Epidermal melanocyte (primary cell): Measurements from ENCODE around the gene PLAGL1.
A peak's percentile ranks its signal among the peaks of the same experiment; 100 is the strongest.
"Not testable (repeated sequence)": the region's sequence is repeated elsewhere in the genome, so short reads cannot be mapped to it uniquely, and the experiment has no call there.

ENCODE experiments used
- DNase-seq: peaks from one replicate; pipeline ENCODE4 v3.0.0; 2011; ENCODE audit warnings: low spot score; ENCODE audit not compliant: insufficient read length

PLAGL1 gene, protein sequence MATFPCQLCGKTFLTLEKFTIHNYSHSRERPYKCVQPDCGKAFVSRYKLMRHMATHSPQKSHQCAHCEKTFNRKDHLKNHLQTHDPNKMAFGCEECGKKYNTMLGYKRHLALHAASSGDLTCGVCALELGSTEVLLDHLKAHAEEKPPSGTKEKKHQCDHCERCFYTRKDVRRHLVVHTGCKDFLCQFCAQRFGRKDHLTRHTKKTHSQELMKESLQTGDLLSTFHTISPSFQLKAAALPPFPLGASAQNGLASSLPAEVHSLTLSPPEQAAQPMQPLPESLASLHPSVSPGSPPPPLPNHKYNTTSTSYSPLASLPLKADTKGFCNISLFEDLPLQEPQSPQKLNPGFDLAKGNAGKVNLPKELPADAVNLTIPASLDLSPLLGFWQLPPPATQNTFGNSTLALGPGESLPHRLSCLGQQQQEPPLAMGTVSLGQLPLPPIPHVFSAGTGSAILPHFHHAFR

DNA sequence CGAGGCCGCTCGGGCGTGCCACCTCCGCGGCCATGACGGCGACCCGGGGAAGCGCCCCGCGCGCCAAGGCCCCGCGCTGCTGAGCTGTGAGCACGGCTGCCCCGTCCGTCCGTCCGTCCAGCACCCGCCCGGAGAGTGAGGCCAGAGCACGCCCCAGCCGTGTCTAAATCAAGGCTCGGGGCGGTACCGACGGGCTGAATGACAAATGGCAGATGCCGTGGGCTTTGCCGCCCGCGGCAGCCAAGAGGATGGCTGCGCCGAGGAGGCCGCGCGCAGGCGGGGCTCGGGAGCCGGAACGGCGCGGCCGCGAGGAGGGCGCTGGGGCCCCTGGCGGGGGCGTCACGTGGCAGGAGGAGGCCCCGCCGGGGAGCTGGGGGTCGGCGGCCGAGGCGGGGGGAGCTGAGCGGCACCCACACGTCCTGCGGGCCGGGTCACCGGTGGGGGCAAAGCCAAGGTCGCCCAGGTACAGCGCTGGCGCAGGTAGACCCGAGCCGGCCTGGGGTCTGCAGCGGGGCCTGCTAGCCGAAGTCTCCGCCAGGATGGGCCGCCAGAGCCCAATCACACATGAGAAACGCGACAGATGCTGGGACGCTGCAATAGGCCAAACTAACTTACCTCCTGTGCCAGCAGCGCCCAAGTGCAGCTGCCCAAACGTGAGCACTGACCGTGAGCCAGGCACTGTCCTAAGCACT, at the start of gene PLAGL1:
PLAGL1 (minus strand) TSS at position 140 of the 692 bp plus-strand sequence. CDS start 60,123 bp downstream, outside the sequence.
- DNase-seq = no peak

DNA sequence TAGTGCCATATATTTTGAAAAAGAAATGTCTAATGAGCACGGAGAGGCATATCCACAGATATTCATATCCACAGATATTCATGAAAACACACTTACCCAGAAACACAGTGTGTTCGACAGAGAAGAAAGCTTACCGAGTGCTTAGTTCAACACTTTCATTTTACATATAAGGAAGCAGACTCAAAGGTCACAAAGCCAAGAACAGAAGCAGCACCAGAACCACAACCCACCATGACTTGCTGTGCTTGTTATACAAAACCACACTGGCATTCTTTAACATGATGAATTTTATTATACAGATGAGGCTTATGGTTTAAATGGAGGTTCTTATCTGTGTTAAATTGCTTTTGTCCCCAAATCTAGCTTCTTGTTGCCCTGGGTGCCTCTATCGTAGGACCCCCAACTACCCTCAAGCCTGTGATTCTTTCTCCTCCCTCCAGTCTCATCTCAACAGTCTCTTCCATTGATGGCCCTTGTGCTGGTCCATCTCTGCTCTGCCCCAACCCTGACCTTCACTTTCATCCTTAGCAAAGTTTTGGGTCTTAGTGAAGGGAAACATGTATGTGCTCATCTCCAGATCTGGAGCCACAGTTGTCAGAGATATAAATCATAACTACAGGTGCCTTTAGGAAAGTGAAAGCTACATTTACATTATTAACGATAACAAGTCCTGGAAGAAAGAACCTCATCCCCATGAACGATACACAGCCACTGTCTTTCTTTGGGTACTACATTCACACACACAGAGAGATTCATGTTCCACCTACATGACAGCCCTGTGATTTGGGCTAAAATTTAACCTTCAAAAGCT, 47.3 kb upstream of the PLAGL1 start:
- no peak for DNase-seq

DNA sequence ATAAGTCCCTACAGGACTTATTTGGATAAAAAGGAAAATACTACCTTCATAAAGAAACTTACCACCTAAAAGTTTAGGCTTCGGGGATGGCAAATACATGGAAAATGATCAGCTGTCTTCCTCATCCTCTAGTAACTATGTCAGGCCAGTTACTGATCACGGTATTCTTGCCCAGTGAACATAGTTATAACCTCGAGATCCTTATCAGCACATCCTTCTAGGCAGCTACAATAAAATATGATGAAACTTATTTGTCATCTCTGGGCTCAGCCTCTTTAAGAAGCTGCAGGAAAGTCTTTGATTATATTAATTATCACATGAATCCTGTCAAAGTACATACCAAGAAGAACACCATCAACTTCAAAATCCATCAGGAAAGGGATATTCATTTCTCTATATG, 45.5 kb upstream of the PLAGL1 start:
- no peak for DNase-seq

DNA sequence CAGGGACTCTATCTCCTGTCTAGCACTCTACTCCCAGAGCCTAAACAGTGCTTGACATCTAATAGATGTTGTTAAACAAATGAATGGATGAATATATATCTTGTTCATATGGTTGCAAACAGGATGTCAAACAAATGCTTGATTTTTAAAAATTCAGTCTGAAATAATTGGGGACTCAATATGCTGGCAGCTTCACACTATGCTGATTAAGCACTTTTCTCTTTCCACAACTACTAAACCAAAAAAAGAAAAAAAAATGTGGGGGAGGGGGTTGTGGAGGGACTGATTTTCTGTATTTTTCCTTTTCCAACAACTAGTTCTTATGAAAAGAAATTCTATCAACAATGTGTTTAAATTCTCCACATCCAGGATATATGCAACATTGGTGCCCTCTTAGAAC, 44.4 kb upstream of the PLAGL1 start:
- no peak for DNase-seq

DNA sequence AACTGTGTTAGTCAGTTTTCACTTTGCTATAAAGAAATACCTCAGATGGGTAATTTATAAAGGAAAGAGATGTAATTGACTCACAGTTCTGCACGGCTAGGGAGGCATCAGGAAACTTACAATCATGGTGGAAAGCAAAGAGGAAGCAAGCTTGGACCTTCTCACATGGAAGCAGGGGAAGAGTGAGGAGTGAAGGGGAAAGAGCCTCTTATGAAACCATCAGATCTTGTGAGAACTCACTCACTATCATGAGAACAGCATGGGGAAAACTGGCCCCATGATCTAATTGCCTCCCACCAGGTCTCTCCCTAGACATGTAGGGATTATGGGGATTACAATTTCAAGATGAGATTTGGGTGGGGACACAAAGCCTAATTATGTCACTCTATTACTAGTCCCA, 41.3 kb upstream of the PLAGL1 start:
- no peak for DNase-seq

DNA sequence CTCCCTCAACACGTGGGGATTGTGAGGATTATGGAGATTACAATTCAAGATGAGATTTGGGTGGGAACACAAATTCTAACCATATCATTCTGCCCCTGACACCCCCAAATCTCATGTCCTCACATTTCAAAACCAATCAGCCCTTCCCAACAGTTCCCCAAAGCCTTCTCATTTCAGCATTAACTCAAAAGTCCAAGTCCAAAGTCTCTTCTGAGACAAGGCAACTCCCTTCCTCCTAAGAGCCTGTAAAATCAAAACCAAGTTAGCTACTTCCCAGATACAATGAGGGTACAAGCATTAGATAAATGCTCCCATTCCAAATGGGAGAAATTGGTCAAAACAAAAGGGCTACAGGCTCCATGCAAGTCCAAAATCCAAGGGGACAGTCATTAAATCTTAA, 39.6 kb upstream of the PLAGL1 start:
- DNase-seq = no peak

DNA sequence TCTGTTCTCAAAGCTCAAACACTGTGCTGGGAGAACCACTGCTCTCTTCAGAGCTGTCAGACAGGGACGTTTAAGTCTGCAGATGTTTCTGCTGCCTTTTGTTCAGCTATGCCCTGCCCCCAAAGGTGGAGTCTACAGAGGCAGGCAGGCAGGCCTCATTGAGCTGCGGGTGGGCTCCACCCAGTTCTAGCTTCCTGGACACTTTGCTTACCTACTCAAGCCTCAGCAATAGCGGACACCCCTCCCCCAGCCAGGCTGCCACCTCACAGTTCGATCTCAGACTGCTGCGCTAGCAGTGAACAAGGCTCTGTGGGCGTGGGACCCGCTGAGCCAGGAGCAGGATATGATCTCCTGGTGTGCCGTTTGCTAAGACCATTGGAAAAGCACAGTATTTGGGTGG, 38.6 kb upstream of the PLAGL1 start:
- DNase-seq = not testable (repeated sequence)

DNA sequence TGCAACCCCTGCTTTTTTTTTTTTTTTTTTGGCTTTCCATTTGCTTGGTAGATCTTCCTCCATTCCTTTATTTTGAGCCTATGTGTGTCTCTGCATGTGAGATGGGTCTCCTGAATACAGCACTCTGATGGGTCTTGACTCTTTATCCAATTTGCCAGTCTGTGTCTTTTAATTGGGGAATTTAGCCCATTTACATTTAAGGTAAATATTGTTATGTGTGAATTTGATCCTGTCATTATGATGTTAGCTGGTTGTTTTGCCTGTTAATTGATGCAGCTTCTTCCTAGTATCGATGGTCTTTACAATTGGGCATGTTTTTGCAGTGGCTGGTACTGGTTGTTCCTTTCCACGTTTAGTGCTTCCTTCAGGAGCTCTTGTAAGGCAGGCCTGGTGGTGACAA, 36.9 kb upstream of the PLAGL1 start:
- DNase-seq = not testable (repeated sequence)

DNA sequence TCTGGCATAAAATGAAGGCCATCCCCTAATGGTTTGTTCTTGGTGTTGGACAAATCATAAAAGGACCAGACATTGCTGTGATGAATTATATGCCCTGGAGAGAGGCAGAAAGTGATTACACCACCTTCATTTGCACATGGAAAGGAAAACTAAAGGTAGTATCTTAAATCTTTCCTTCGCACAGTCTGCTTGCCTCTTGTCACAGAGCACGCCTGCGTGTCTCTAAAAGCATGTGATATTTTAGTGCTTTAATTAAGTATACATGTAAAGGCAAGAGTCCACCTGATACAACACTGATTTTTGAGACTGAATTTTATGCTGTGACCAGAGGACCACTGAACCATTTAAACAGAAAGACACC, 28.8 kb upstream of the PLAGL1 start:
- DNase-seq = no peak

DNA sequence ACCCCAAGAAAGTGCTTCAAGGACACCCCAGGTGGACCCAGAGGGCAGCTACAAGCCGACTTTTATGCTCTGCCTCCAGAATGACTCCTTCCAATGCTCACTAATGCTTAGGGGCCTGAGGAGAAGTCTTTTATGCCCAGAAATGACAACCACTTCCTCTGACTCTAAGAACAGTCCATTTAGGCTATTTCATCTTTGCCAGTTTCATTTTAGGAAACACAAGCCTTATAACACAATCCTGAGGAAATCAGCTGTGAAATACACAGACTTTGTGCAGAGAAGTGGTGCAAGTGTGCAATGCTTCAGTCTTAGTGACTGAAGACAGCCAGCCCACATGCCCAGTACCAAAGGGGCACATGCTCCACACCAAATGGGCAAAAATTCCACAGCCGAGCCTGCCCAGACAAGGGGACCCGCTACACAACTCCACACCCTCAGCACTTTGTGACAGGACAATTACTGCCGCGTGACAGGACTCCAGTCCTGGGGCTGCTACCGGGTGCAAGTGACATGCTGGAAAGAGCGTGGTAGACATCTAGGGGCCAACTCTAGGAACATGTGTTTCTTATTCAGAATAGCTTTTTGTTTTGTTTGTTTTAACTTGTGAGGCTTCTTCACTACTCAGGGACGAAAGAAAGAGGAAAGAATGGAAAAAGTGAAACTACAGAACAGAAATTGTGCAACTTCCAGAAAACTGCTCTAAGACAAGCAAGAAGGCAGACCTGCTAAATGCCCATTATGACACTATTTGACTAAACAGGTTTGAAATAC, 28.2 kb upstream of the PLAGL1 start:
- DNase-seq = peak; percentile 36

DNA sequence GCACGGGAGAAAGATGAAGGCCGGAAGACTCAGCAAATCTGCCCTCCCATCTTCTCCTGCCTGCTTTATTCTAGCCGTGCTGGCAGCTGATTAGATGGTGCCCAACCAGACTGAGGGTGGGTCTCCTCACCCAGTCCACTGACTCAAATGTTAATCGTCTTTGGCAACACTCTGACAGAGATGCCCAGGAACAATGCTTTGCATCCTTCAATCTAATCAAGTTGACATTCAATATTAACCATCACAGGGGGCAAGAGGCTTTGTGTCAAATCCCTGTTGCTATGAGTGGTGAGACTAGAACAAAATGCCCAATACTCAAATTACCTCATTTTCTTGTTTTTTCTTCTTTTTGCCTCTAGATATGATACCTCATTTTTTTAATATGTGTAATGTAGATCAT, 27.4 kb upstream of the PLAGL1 start:
- DNase-seq = no peak

DNA sequence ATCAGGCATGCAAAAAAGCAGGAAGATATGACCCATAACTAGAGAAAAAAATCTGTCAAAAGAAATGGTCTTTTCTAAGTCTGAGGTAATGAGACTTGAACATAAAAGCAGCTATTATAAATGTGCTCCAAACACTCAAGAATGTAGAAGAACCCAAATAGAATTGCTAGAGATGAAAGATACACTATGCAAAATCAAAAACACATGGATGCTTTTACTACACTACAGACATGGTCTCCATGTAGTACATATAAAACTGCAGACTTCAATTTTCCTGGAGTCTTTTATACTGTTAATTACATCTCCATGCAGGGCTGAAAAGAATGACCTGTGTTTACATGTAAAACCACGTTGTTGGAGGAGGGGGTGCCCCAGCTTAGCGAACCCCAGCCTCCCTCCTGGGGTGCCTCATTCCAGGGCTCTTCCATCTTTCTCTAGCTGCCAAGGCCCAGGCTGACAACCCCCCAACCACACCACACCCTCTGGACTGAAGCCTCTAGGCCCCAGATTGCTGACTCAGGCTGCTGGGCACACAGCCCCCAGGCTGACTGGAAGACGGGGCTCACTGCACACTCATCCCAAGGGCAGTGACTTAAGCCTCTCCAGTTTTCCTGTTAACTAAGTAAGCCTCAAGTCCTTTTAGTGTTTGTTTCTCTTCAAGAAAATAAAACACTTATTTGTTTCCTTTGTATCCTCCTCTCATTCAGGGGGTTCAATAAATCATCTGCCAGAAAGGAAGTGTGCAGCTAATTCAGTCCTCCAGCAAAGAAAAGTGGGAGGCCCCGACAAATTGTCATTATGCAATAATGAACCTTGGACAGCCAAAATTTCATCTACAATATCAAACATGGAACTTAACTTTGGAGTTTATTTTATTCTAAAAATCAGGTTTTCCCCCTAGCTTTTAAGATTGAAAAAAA, 26.0 kb upstream of the PLAGL1 start:
- no peak for DNase-seq

DNA sequence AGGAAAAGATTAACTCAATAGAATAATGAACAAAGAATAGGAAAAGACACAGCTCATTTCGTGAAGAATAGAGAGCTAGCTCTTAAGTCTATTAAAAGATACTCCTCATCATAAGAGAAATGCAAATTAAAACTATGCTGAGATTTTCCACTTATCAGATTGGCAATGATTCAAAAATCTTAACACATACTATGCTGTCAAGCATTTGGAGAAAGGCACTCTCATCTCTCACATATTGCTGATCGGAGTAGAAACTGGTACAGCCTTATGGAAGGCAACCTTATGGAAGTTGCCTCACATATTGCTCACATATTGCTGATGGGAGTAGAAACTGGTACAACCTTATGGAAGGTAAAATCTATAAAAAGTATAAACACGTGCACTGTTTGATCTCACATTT, 21.4 kb upstream of the PLAGL1 start:
- no peak for DNase-seq

DNA sequence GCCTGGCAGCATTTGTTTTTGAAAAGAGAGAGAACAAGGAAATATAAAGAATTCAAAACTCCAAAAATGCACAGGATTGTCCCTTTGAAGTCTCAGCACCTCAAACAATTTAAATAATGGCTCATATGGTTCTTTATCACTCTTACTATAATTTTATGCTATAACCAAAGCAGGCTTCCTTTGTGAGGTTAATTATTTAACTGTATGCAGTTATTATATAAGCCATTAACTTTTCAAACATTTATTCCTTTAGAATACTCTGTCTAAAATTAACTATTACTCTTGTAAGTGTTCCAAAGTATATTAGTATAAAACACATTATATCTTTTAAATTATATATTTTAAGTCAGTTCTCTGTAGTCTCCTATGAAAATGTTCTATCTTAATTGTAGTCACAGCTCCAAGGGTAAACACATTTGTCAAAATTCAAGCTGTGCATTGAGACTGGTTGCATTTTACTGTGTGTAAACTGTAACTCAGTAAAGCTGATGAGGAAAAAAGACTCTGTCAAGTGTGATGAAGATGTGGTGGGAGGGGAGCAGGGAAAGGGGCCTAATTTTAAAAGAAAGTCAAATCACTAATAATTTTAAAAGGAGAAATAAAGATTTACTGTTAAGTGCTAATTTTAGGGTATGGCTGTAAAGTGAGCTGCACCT, 20.0 kb upstream of the PLAGL1 start:
- DNase-seq = no peak

DNA sequence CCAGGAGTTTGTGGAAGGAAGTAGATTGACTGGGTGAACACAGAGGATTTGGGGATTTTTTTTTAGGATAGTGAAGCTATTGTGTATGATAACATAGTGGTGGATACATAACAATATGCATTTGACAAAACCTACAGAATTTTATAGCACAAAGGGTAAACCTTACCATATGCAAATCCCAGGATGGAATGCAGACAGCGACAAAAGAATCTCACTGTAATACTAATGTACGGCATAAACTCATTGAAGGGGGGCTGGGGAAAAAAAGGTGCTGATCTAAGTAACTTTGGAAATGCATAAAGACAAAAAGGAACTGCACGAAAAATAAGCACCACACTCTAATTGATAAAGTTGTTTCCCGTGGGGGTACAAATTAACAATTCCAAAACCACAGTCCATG, 15.2 kb upstream of the PLAGL1 start:
- no peak for DNase-seq

DNA sequence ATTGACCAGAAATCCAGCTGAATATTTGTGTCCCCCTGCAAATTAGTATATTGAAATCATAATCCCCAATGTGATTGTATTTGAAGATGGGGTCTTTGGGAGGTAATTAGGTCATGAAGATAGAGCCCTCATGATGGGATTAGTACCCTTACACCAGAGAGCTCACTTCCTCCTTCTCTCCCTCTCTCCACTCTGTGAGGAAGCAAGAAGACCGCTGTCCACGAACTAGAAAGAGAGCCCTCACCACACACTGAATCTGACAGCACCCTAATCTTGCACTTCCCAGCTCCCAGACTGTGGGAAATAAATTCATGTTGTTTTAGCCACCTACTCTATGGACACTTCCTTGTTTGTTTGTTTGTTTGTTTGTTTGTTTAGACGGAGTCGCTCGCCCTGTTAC, 11.9 kb upstream of the PLAGL1 start:
- DNase-seq = no peak

DNA sequence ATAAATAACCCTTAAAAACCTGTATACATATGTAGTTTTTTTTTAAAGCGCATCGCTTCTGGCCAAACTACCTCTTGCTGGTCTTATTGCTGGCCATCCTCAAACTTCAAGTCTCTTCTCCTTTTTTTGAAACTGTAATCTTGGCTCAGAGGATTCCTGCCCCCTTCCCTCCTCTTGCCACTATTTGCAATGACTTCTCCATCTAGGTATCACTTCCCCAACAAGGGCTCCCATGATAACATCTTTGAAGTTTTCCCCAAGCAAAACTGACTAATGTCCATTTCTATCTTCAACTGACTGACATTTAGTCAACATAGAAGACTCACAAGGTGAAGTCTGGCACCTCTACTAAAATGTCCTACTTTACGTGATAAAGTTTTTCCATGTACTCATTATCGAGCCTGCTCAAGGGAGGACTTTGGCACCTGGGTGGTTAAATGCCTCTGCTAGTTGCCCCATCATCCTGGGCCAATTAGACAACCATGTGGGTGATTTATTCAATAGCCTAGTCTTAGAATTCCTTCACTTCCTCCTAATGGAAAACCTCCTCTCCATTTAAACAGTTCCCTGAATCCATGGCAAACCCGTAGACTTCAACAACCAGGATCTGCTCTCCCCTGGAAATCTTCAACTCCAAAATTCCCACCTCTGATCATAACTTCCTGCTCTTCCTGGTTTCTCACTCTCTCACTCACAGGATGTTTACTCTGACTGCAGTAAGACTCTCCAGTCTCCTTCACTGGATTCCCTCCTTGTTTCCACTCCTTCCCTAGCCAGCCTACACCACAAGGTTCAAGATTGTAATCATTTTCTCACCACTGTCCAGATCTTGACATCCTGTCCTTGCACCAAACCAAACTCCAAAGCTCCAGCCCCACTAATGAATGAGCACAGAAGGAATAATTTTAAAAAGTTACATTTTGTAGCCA, 9.4 kb upstream of the PLAGL1 start:
- no peak for DNase-seq

DNA sequence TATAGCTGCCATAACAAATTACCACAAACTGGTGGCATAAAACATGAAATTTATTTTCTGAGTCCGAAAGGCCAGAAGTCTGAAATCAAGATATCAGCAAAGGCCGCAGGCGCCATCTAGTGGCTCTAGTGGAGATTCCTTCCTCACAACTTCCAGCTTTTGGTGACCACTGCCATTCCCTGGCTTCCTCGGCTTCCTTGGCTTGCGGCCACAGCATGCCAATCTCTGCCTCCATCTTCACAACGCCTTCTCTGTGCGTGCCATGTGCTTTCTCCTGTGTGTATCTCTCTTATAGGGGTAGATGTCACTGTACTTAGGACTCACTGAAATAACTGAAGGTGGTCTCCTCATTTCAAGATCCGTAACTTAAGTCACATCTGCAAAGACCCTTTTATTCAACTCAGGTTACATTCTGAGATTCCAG, 5.4 kb upstream of the PLAGL1 start:
- peak; percentile 83 for DNase-seq

DNA sequence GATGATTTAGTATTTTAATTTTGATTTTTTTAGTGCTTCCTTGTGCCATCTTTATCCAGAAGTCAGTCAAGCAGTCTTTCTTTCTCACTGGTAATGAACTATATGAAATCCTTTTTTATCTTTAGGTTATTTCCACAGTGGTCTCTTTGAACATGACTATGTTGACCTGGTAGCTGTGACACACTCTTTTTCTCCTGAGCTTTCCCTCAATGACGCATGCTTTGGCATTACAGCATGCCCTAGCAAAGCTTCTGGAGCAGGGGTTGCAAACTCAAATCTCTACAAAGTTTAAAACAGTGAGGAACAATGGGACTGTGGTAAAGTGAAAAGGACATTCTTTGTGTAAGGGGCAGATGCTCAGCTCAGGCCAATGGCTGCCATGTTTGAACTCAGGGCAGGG, 4.5 kb upstream of the PLAGL1 start:
- no peak for DNase-seq
